Neuronal stem cell (in vitro differentiated cells): Measurements from ENCODE around the gene SORCS2.
"Not testable (repeated sequence)": the region's sequence is repeated elsewhere in the genome, so short reads cannot be mapped to it uniquely, and the experiment has no call there.

Experiments
- DNase-seq: peaks from one replicate; pipeline ENCODE4 v3.0.0-alpha.2; 2013; ENCODE audit warnings: low spot score
- H2AFZ ChIP-seq: one replicate; pipeline ENCODE4 v1.6.1; 2013; ENCODE audit warnings: mild to moderate bottlenecking, low read length, inconsistent platforms
- H2AK5ac ChIP-seq: 2 replicates; pipeline ENCODE4 v1.6.1; 2013; ENCODE audit warnings: low read depth, mild to moderate bottlenecking, inconsistent platforms, low read length, moderate library complexity, mixed read lengths
- H2BK120ac ChIP-seq: 2 replicates; pipeline ENCODE4 v1.6.1; 2013; ENCODE audit warnings: low read depth, mild to moderate bottlenecking, inconsistent platforms, low read length, moderate library complexity, mixed read lengths
- H2BK12ac ChIP-seq: one replicate; pipeline ENCODE4 v1.6.1; 2013; ENCODE audit warnings: low read length, inconsistent platforms
- H2BK15ac ChIP-seq: 2 replicates; pipeline ENCODE4 v1.6.1; 2013; ENCODE audit warnings: mild to moderate bottlenecking, low read length, inconsistent platforms, mixed read lengths
- H2BK5ac ChIP-seq: one replicate; pipeline ENCODE4 v1.6.1; 2013; ENCODE audit warnings: inconsistent platforms, mild to moderate bottlenecking, low read length, moderate library complexity
- H3K14ac ChIP-seq: one replicate; pipeline ENCODE4 v1.6.1; 2013; ENCODE audit warnings: low read length, inconsistent platforms
- H3K18ac ChIP-seq: 2 replicates; pipeline ENCODE4 v1.6.1; 2013; ENCODE audit warnings: low read length, inconsistent platforms
- H3K23ac ChIP-seq: 2 replicates; pipeline ENCODE4 v1.6.1; 2013; ENCODE audit warnings: low read depth, mild to moderate bottlenecking, mixed read lengths, low read length, inconsistent platforms; ENCODE audit not compliant: poor library complexity
- H3K27ac ChIP-seq: replicated peaks from 3 replicates; pipeline ENCODE4 v1.5.1; 2013; ENCODE audit warnings: low read length, inconsistent platforms
- H3K27me3 ChIP-seq, 3 experiments: 2 replicates each; pipeline ENCODE4 v1.6.1; 2013; ENCODE audit warnings: low read length in 3 of 3, mild to moderate bottlenecking in 2 of 3, inconsistent platforms in 1 of 3, low read depth in 1 of 3, mixed read lengths in 1 of 3, moderate library complexity in 1 of 3; ENCODE audit not compliant: control insufficient read depth in 3 of 3, insufficient read depth in 3 of 3
- H3K36me3 ChIP-seq, 2 donors: replicated peaks in 1 of 2; 2 replicates each; pipeline ENCODE4 v1.6.1; 2013; ENCODE audit warnings: low read length in 2 of 2; ENCODE audit not compliant: control insufficient read depth in 2 of 2, insufficient read depth in 2 of 2
- H3K4ac ChIP-seq: 2 replicates; pipeline ENCODE4 v1.6.1; 2013; ENCODE audit warnings: inconsistent platforms, mild to moderate bottlenecking, low read length, moderate library complexity
- H3K4me1 ChIP-seq, 2 donors: 1 replicate in 1 of 2; 2 replicates in 1 of 2; pipeline ENCODE4 v1.6.1; 2013; ENCODE audit warnings: low read length in 2 of 2, low read depth in 1 of 2; ENCODE audit not compliant: control insufficient read depth in 2 of 2, insufficient read depth in 1 of 2
- H3K4me2 ChIP-seq: one replicate; pipeline ENCODE4 v1.6.1; 2013; ENCODE audit warnings: mild to moderate bottlenecking, low read length, inconsistent platforms; ENCODE audit not compliant: insufficient read depth, poor library complexity, severe bottlenecking
- H3K4me3 ChIP-seq, 2 donors: 2 replicates each; pipeline ENCODE4 v1.5.1; 2013; ENCODE audit warnings: low read length in 2 of 2, mild to moderate bottlenecking in 2 of 2, inconsistent platforms in 1 of 2, moderate library complexity in 1 of 2
- H3K79me1 ChIP-seq: one replicate; pipeline ENCODE4 v1.6.1; 2013; ENCODE audit warnings: low read depth, mild to moderate bottlenecking, inconsistent platforms, low read length, moderate library complexity
- H3K9ac ChIP-seq: one replicate; pipeline ENCODE4 v1.6.1; 2013; ENCODE audit warnings: mild to moderate bottlenecking, low read depth, low read length, inconsistent platforms; ENCODE audit not compliant: poor library complexity
- H3K9me3 ChIP-seq, 2 donors: replicated peaks in 1 of 2; 2 replicates each; pipeline versions ENCODE3 to v1.6.1; 2013; ENCODE audit warnings: low read length in 2 of 2, mild to moderate bottlenecking in 2 of 2, inconsistent platforms in 1 of 2, low read depth in 1 of 2, mixed read lengths in 1 of 2, moderate library complexity in 1 of 2; ENCODE audit not compliant: control insufficient read depth in 2 of 2, insufficient read depth in 1 of 2
- H4K8ac ChIP-seq: one replicate; pipeline ENCODE4 v1.6.1; 2013; ENCODE audit warnings: low read depth, mild to moderate bottlenecking, inconsistent platforms, low read length, moderate library complexity
- H4K91ac ChIP-seq: one replicate; pipeline ENCODE4 v1.6.1; 2013; ENCODE audit warnings: low read length, low read depth, mild to moderate bottlenecking, inconsistent platforms; ENCODE audit not compliant: poor library complexity
- WGBS, 2 donors: extraction: QIAGEN DNeasy Blood & Tissue Kit; methylation state at CpG; one replicate each; pipeline ENCODE4 v1.1.7; 2013; ENCODE audit warnings: missing lambda C conversion rate in 2 of 2, mixed read lengths in 1 of 2; ENCODE audit not compliant: insufficient read length in 2 of 2, insufficient replicate concordance in 1 of 2; ENCODE audit errors: extremely low coverage in 2 of 2; 5-methylcytosine and 5-hydroxymethylcytosine counted together

Gene SORCS2

DNA sequence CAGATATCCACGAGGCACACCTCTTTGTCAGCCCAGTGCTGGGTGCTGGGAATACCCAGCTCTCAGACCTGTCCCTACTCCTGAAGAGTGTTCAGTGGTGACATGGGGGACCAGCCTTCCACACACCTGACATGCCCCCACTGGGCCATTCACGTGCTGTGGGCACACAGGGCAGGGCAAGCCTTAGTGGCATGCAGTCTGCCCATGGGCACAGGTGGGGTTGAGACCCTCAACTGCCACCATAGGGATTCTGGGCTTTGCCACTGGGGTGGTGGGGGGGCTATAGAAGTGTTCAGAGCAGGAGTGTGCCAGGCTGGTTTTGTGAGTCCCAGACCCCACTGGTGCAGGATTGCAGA lies 259.1 kb downstream of the SORCS2 start:
- no peak overlapping the region for H3K4me2 ChIP-seq
- H3K4me1 ChIP-seq, result peaks cover 0 to under 1% of the 10 kb centered on the region in 2 donors
- H3K79me1 ChIP-seq, result peaks cover 3% of the 10 kb centered on the region
- H2BK120ac ChIP-seq, result no peak overlapping the region
- no peaks in the 10 kb centered on the region for H3K27me3 ChIP-seq
- WGBS, 2 donors, result no CpG with 5 or more reads among the region's 2 CpGs
- H4K91ac ChIP-seq, result no peak overlapping the region
- H3K4me3 ChIP-seq, result no peak overlapping the region
- H3K9ac ChIP-seq, result no peak overlapping the region
- H3K18ac ChIP-seq, result peak overlapping the region; percentile 46
- no peak overlapping the region for H3K27ac ChIP-seq
- H3K9me3 ChIP-seq, result no peaks in the 10 kb centered on the region
- H3K14ac ChIP-seq, result no peak overlapping the region
- H2BK15ac ChIP-seq, result no peak overlapping the region
- no peak overlapping the region for H2BK5ac ChIP-seq
- H2AFZ ChIP-seq, result no peak overlapping the region
- H3K4ac ChIP-seq, result no peak overlapping the region
- H2AK5ac ChIP-seq, result no peak overlapping the region
- no peak overlapping the region for H4K8ac ChIP-seq
- H2BK12ac ChIP-seq, result no peak overlapping the region
- DNase-seq, result no peak
- no peaks in the 10 kb centered on the region for H3K36me3 ChIP-seq
- H3K23ac ChIP-seq, result no peak overlapping the region

DNA sequence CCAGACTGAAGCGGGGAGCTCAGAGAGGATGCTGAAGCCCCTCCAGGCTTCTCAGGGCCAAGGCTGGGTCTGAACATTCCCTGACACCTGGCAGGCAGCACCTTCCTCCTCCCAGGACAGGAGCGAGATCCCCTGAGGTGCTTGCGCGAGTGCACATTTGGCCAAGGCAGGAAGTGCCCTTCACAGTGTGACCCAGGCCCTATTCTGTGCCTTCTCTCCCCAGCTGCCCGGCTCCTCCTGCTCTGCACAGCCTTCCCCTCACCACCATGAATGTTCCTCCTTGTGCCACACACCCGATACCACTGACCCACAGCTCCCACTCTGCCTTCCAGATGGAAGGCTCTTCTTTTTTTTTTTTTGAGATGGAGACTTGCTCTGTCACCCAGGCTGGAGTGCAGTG lies 259.5 kb downstream of the SORCS2 start:
- peak overlapping the region; percentile 59 for H3K18ac ChIP-seq
- H3K4me2 ChIP-seq, result no peak overlapping the region
- no peaks in the 10 kb centered on the region for H3K27me3 ChIP-seq
- no peak overlapping the region for H3K4me3 ChIP-seq
- H3K14ac ChIP-seq, result no peak overlapping the region
- H4K8ac ChIP-seq, result no peak overlapping the region
- no peak overlapping the region for H3K27ac ChIP-seq
- no peak overlapping the region for H3K9ac ChIP-seq
- WGBS, 2 donors, result no CpG with 5 or more reads among the region's 6 CpGs
- H2AK5ac ChIP-seq, result no peak overlapping the region
- H2AFZ ChIP-seq, result no peak overlapping the region
- H3K23ac ChIP-seq, result no peak overlapping the region
- H3K4me1 ChIP-seq, result no peaks in the 10 kb centered on the region
- H2BK12ac ChIP-seq, result no peak overlapping the region
- no peak overlapping the region for H4K91ac ChIP-seq
- no peak overlapping the region for H2BK5ac ChIP-seq
- no peak overlapping the region for H3K4ac ChIP-seq
- no peak for DNase-seq
- H3K9me3 ChIP-seq, result no peaks in the 10 kb centered on the region
- H3K79me1 ChIP-seq, result peaks cover 3% of the 10 kb centered on the region
- H3K36me3 ChIP-seq, result no peaks in the 10 kb centered on the region
- no peak overlapping the region for H2BK15ac ChIP-seq
- H2BK120ac ChIP-seq, result no peak overlapping the region

DNA sequence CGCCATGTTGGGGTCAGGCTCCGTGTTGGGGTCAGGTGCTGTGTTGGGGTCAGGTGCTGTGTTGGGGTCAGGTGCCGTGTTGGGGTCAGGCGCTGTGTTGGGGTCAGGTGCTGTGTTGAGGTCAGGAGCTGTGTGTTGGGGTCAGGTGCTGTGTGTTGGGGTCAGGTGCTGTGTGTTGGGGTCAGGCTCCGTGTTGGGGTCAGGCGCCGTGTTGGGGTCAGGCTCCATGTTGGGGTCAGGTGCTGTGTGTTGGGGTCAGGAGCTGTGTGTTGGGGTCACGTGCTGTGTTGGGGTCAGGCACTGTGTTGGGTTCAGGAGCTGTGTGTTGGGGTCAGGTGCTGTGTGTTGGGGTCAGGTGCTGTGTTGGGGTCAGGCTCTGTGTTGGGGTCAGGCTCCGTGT lies 260.5 kb downstream of the SORCS2 start:
- DNase-seq, H3K79me1 ChIP-seq, H3K27ac ChIP-seq, H3K18ac ChIP-seq, H2AFZ ChIP-seq, H3K27me3 ChIP-seq, H3K4ac ChIP-seq, H3K9me3 ChIP-seq, H3K36me3 ChIP-seq, H2BK5ac ChIP-seq, H2BK15ac ChIP-seq, H4K8ac ChIP-seq, H3K4me1 ChIP-seq, H3K4me3 ChIP-seq, H3K9ac ChIP-seq, H3K4me2 ChIP-seq, H2BK120ac ChIP-seq: not testable (repeated sequence)
- no CpG with 5 or more reads among the region's 9 CpGs for WGBS, 2 donors
- Histone ChIP-seq H3K23ac (peak overlapping the region; percentile 73), H4K91ac (peak overlapping the region; percentile 30), H3K14ac (peak overlapping the region; percentile 71), H2BK12ac (peak overlapping the region; percentile 30), H2AK5ac (peak overlapping the region; percentile 70)

DNA sequence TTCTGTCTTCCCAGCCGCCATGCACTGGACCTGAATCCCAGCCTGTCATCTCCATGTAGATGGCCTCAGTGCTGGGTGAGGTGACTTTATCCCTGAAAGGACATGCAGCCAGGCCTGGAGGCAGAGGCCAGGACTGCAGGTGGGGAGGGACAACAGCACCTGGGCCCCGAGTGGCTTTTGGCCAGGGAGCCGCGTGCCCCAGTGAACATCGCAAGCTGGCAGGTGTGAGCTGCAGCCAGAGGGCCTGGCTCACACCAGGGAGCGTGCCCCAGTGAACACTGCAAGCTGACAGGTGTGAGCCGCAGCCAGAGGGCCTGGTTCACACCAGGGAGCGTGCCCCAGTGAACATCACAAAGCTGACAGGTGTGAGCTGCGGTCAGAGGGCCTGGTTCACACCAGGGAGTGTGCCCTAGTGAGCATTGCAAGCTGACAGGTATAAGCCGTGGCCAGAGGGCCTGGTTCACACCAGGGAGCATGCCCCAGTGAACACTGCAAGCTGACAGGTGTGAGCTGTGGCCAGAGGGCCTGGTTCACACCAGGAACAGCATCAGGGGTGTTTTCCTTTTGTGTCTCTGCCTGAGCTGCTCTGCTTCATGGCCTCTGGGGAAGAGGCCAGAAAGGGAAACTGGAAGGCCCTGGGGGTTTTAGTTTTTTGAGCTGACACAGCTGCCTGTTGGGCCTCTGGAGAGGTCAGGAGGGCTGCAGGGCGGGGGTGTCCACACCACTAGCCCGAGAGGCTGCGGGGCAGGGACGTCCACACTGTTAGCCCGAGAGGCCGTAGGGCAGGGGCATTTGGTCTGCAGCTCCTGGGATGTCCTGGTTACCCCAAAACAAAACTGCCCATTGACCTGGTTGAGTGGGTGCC lies 265.1 kb downstream of the SORCS2 start:
- Histone ChIP-seq H3K4ac (no peak overlapping the region), H3K4me1 (peaks cover 0 to 9% of the 10 kb centered on the region in 2 donors), H2BK5ac (no peak overlapping the region), H2AK5ac (peak overlapping the region; percentile 87), H2BK12ac (peak overlapping the region; percentile 76), H2BK120ac (no peak overlapping the region), H4K8ac (no peak overlapping the region), H3K18ac (peak overlapping the region; percentile 79), H3K9ac (no peak overlapping the region), H3K23ac (peak overlapping the region; percentile 6), H3K79me1 (peaks cover 1% of the 10 kb centered on the region), H3K9me3 (no peaks in the 10 kb centered on the region), H2BK15ac (no peak overlapping the region), H3K27ac (no peak overlapping the region), H4K91ac (no peak overlapping the region), H2AFZ (no peak overlapping the region), H3K27me3 (no peaks in the 10 kb centered on the region), H3K36me3 (no peaks in the 10 kb centered on the region), H3K4me3 (no peak overlapping the region), H3K4me2 (no peak overlapping the region), H3K14ac (no peak overlapping the region)
- DNase-seq, result no peak
- no CpG with 5 or more reads among the region's 16 CpGs for WGBS, 2 donors
